CD4-positive, alpha-beta T cell treated with Interleukin-15 for 1 hour (primary cell): ENCODE data around the gene WASF1.
"Not testable (repeated sequence)": the region's sequence is repeated elsewhere in the genome, so short reads cannot be mapped to it uniquely, and the experiment has no call there.

Experiments used
- DNase-seq: peaks from one replicate; pipeline ENCODE4 v3.0.0-alpha.2; 2020

The WASF1 gene

GRCh38 chr6:110170081-110170480 lies 9.4 kb downstream of the WASF1 start:
- no peak for DNase-seq

DNA sequence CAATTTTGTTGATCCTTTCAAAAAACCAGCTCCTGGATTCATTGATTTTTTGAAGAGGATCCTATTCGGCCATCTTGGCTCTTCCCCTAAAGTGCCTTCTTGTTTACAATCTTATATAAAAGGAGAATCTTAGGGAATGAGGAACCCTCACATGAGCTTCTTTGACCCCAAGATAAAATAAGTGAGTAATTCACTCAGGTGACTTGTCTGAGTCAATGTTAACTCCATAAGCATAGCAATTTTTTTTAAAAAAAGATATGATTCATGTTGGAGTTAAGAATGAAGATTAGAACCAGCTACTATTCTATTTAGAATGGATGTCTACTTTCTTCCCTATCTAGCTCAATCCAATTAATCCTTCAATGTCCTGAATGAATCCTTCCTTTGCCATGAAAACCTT lies 21.0 kb downstream of the WASF1 start:
- no peak for DNase-seq

GRCh38 chr6:110147870-110148269 lies 31.6 kb downstream of the WASF1 start:
- no peak for DNase-seq

- no peak for DNase-seq
Measured at GRCh38 chr6:110140650-110141049, 38.8 kb downstream of the WASF1 start.

- no peak for DNase-seq
Measured at GRCh38 chr6:110139052-110139451, 40.4 kb downstream of the WASF1 start.

DNA sequence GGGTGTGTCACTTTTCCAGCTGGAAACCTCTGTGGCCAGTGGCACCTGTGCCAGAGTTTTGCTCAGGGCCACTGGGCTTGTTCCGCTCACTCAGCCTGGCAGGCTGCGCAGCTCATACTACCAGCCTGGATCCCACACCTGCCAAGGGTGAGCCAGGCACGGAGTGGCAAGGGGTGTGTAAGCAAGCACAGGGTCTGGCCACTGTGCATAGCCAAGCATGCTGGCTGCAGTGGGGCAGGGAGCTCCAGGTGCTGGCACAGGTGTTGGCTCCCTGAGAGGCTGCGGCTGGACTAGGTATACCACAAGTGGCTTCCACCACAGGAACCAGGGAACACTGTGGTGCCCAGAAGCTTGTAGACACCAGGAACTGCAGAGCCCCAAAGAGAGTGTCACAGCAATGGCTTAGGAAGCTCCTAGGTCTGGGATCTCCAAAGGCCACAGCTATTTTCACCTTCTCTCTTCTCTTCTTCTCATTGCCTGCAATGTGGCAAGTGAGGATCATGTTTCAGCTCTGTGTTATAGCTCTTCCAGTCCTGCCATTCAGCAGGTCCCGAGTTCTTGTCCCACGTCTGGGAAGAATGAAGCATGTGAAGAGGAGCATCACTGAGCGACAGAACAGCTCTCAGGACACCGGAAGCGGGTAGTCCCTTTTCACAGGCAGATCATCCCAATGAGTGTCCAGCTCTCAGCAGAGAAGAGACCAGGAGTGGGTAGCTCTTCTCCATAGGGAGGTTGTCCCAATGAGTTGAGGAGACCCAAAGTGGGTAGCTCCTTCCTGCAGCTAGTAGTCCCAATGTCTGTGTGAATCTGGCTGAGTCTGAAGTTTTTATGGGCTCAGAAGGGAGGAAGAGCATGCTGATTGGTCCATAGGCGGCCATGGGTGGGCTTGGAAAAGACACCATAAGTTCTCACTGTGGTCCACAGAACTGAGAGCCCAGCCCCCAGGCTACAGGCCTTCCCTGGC lies 41.3 kb downstream of the WASF1 start:
- DNase-seq = no peak

GRCh38 chr6:110130362-110130761 lies 49.1 kb downstream of the WASF1 start:
- DNase-seq = no peak

DNA sequence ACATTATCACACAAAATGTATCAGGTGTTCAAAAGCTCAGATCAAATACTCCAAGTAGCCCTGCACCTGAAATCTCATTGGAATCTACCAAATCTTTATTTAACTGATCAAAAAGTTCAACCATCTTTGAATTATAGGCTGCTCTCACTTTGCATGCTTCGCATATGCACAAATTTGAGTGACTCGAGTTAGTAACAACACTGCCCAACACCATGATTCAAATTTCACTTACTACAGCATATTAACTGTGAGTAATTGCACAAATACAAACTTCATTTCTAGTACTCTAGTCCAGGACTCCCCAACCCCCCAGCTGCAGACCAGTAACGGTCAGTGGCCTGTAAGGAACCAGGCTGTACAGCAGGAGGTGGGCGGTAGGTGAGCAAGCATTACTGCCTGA lies 51.1 kb downstream of the WASF1 start:
- DNase-seq = no peak

- no peak for DNase-seq
Measured at GRCh38 chr6:110125361-110125760, 54.1 kb downstream of the WASF1 start.

DNA sequence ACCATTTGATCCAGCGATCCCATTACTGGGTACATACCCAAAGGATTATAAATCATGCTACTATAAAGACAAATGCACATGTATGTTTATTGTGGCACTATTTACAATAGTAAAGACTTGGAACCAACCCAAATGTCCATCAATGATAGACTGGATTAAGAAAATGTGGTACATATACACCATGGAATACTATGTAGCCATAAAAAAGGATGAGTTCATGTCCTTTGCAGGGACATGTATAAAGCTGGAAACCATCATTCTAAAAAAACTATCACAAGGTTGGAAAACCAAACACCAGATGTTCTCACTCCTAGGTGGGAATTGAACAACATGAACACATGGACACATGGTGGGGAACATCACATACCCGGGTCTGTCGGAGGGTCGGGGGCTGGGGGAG lies 57.8 kb downstream of the WASF1 start:
- DNase-seq = not testable (repeated sequence)

GRCh38 chr6:110116258-110116657 lies 63.2 kb downstream of the WASF1 start:
- no peak for DNase-seq

DNA sequence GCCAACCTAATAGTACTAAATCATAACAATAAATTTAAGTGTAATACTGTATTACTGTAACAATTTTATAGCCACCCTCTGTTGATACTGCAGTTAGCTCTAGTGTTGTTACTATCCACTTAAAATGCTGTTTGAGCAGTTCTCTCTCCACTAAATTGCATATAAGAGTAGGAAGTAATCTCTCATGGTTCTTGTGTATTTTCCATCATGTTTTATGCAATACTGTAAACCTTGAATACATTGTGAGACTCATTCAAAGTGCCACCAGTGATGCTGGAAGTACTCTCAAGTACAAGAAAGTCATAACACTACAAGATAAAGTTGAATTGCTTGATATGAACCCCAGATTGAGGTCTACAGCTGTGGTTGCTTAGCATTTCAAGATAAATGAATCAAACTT lies 65.5 kb downstream of the WASF1 start:
- no peak for DNase-seq

DNA sequence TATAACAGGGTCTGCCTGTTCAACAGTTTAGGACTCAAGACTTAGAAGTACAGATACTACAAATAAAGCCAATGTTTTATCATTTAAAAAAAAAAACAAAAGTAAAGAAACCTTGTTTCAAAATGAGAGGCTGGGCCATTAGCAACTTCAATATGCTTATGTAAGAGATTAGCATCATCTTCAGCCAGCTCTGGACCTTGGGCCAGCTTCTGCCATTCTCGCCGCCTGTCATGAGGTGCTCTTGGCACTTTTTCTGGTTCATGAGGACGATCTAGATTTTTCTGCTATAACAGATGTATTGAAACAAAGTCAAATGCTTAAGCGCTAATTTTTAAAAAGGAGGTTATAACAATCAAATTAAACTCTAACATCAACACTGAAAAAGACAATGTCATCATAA lies 74.2 kb downstream of the WASF1 start:
- DNase-seq = no peak

- no peak for DNase-seq
Measured at GRCh38 chr6:110103260-110103659, 76.2 kb downstream of the WASF1 start.

- DNase-seq = no peak
Measured at GRCh38 chr6:110102411-110102810, 77.1 kb downstream of the WASF1 start.

- peak; percentile 34 for DNase-seq
Measured at GRCh38 chr6:110101885-110102284, 77.6 kb downstream of the WASF1 start.

DNA sequence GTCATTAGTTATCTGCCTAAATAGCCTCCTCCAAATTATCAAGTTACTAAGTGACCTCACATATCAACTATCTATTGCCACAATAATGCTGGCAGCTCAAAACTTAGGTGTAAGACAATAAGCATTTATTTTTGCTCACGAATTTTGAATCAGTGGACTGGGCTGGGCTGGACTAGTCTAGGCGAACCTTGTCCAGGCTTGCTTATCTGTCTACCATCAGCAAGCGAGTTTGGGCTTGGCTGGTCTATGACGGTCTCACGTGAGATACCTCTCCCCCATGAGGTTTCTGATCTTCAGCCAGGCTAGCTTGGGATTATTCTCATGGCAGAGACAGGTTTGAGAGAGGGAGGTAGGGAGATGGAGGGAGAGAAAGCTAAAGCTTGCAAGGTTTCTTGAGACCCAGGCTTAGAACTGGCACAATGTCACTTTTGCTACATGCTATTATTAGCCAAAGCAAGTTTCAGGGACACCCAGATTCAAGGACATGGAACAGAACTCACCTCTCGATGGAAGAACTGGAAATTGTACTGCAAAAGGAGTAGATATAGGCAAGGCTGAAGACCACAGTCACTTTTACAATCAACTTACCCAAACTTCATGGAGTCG lies 80.9 kb downstream of the WASF1 start:
- DNase-seq = no peak

DNA sequence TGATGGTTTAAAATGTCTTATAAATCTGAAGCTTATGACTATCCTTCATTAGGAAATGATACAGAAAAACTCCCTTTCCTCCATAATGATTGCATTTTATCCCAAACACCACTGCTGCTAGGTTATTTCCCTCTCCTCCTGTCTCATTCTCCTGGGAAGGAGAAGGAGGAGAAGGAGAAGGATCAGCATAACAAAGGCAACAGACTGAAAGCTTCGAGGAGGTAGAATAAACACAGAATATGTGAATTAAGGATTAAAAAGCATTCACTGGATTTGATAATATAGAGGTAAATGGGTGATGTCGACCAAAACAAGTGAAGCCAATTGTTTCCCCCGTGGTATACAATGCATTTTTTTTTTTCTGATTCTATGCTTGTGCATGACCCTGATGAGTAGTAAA lies 82.0 kb downstream of the WASF1 start:
- no peak for DNase-seq

DNA sequence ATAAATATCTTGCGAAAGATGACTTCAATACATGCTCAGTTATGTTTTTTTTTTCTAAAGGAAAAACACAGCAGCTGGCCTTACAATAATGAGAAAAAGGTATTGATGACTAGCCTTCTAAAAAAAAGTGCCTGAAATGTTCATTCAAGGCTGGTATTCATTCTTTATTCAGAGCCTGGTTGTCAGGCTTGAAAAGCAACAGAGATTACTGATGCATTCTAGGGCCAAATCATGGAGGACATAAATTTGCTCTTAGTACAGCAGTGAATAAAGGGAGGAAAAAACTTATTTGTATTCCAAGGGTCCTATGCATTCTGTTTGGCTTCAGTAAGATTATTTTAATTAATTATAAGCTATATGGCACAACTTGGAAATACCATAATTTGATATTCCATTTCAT lies 83.5 kb downstream of the WASF1 start:
- no peak for DNase-seq

- DNase-seq = no peak
Measured at GRCh38 chr6:110095101-110095500, 84.4 kb downstream of the WASF1 start.

DNA sequence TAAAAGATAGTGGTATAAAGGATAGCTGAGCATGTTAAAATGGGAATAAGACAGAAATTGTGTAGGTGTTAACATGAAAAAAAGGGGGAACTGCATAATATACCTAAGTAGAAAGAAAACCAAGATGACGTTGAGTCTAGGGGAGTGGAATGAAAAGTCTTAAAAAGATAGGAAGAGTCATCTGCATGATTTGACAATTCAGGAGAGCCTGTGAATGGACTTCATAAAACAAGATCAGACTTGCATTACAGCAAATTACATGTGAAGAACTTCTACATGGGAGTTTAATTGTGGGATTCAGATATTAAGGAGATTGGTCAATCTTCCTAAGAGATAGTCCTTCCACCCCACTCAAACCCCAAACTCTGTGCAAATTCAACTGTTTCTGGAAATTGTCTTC lies 85.5 kb downstream of the WASF1 start:
- no peak for DNase-seq

GRCh38 chr6:110090876-110091275 lies 88.6 kb downstream of the WASF1 start:
- DNase-seq = no peak

DNA sequence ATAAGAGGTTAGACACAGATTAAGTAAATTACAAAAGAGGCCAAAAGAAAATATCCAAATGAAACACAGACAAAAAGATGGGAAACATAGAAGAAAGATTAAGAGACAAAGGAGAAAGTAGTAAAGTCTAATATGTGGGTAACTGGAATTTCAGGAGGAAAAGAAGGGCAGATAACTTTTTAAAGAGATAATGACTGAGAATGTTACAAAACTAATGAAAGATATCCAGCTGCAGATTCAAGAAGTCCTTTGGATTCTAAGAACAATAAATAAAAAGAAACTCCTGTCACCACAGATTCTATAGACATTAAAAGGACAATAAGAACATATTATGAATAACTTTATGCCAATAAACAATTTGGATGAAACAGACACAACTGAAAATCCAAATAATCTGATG lies 90.1 kb downstream of the WASF1 start:
- DNase-seq = no peak

DNA sequence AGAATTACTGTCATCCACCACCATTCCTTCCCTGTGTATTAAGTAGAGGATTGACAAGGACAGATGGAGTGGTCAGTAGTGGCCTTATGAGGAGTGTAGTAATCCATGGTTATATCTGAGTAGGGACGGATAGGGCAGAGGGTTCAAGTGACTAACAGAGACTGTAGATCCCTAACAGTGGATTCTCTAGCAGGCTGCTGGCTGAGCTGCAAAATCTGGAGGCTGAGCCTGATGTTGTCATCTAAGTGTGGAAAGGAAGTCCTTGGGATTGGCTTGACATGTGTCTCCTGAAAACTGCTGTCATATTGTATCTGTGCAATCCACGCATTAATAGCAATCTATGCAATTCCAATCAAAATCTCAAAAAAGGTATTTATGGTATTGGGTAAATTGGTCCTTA lies 94.2 kb downstream of the WASF1 start:
- DNase-seq = no peak
